ENCODE data around the gene MIGA2. TPM values are rescaled to one million over a fixed set of nuclear protein-coding genes. Genes with fewer than 3 reads are reported as not detected.

The MIGA2 gene
- total and polyA plus RNA-seq, 2 of the 8 experiments (the other 6 are each of a cell fraction or from before 2014, with no cell fraction given), result 24.6 to 39.0 TPM

- TF ChIP-seq CTCF (IDR thresholded peaks at IDR 0.05; ENCODE audit: control extremely low read depth in 1 of 3, insufficient read depth in 1 of 3, low read depth in 1 of 3, low read length in 3 of 3) (no peak), SUZ12 (IDR thresholded peaks at IDR 0.05; ENCODE audit: low read length) (no peak), NRF1 (IDR thresholded peaks at IDR 0.05; ENCODE audit: low read depth, low read length) (no peak)
Observed at GRCh38 chr9:129060991-129061390, 24.6 kb downstream of the MIGA2 start (continued).

All from H1 (cell line).